ENCODE data around the gene CADPS2. TPM values are rescaled to one million over a fixed set of nuclear protein-coding genes. Genes with fewer than 3 reads are reported as not detected.

The CADPS2 gene
- total and polyA plus RNA-seq, 10 of the 15 experiments (the other 5 are each of a cell fraction or from before 2014, with no cell fraction given): 0.05 to 7.5 (median 0.25) TPM

DNA sequence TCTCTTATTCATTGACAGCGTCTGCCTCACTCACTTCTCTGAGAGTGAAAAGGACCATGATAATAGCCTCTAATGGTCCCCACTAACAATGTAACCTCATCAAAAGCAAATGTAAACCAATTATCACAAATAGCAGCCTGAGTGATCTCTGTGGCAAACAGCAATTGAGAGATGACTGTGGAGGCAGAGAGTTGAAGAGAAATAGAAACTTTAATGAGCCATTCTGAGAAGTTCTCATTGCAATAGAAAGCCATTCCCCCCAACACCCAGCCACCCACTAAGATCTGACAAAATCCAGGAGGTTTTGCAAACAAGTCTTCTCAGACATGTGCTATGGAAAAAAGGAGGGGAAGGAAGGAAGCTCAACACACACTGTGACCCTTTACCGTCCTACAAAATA is 139.3 kb downstream of the CADPS2 start:
- in situ Hi-C loops (cut with MboI) (no loop called here), intact Hi-C loops (cut with micrococcal nuclease; ENCODE audit: unreplicated experiment) (no loop called here)
- no peaks in the 10 kb centered on the region for H3K4me1 ChIP-seq (ENCODE audit: control insufficient read depth, insufficient read depth, low read length)
- no peak overlapping the region for H2AFZ ChIP-seq (ENCODE audit: control insufficient read depth, low read depth, low read length)
- BruUV-seq (replicated peaks): no TSS peak
- 38% methylated on average over 2 of the region's 2 CpGs for WGBS (ENCODE audit: insufficient coverage, insufficient replicate concordance, low lambda C conversion rate, missing lambda C conversion rate)
- H3K27me3 ChIP-seq (replicated peaks in 1 of 2; ENCODE audit: control insufficient read depth in 2 of 2, insufficient read depth in 2 of 2, low read length in 1 of 2): no peaks in the 10 kb centered on the region
- H3K4me2 ChIP-seq (ENCODE audit: control insufficient read depth, insufficient read depth): no peak overlapping the region
- peak; percentile 24 for DNase-seq (ENCODE audit: low read depth, low spot score)
- ChIA-PET RAD21 (ENCODE audit: unreplicated experiment) (interaction anchor here (0.9 to 2.1 kb wide), 7 partner anchors 10 to 221 kb away, joined by 3 to 7 read pairs (median 3); no protein-coding TSS in a partner anchor), CTCF (interaction anchor here (1.6 to 2.6 kb wide), 4 partner anchors 10 to 407 kb away, joined by 3 to 13 read pairs (median 7); no protein-coding TSS in a partner anchor), POLR2A (interaction anchor here (0.6 to 1.6 kb wide), 3 partner anchors 9 to 29 kb away, joined by 3 to 6 read pairs (median 4); no protein-coding TSS in a partner anchor), SMC1A (ENCODE audit: uncharacterized antibody, unreplicated experiment) (interaction anchor here (0.7 to 8.7 kb wide), 8 partner anchors 10 to 64 kb away, joined by 3 to 85 read pairs (median 5); no protein-coding TSS in a partner anchor)
- H3K4me3 ChIP-seq: no peak overlapping the region
- no peaks in the 10 kb centered on the region for H3K9me3 ChIP-seq (replicated peaks; ENCODE audit: control insufficient read depth, insufficient read depth, low read length)
- no peak for FAIRE-seq
- peak; percentile 93 for ATAC-seq
- H3K9ac ChIP-seq (ENCODE audit: control insufficient read depth, insufficient read depth, low read length): no peak overlapping the region
- H3K27ac ChIP-seq (ENCODE audit: control insufficient read depth, insufficient read depth): no peak overlapping the region
- H3K79me2 ChIP-seq (ENCODE audit: control insufficient read depth, insufficient read depth, low read length): no peaks in the 10 kb centered on the region
- no peaks in the 10 kb centered on the region for H4K20me1 ChIP-seq (ENCODE audit: control insufficient read depth, insufficient read depth)
- H3K36me3 ChIP-seq (ENCODE audit: control insufficient read depth in 2 of 2, insufficient read depth in 2 of 2, low read length in 1 of 2): no peaks in the 10 kb centered on the region
- TF ChIP-seq CBFB (IDR thresholded peaks at IDR 0.05; ENCODE audit: low read depth): no peak
- TF ChIP-seq PAX8 (IDR thresholded peaks at IDR 0.05): no peak
- TF ChIP-seq, protein P1, sequence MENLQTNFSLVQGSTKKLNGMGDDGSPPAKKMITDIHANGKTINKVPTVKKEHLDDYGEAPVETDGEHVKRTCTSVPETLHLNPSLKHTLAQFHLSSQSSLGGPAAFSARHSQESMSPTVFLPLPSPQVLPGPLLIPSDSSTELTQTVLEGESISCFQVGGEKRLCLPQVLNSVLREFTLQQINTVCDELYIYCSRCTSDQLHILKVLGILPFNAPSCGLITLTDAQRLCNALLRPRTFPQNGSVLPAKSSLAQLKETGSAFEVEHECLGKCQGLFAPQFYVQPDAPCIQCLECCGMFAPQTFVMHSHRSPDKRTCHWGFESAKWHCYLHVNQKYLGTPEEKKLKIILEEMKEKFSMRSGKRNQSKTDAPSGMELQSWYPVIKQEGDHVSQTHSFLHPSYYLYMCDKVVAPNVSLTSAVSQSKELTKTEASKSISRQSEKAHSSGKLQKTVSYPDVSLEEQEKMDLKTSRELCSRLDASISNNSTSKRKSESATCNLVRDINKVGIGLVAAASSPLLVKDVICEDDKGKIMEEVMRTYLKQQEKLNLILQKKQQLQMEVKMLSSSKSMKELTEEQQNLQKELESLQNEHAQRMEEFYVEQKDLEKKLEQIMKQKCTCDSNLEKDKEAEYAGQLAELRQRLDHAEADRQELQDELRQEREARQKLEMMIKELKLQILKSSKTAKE (IDR thresholded peaks at IDR 0.05; ENCODE audit: low read depth, poor library complexity, severe bottlenecking): peak; percentile 52
- TF ChIP-seq, protein P2, sequence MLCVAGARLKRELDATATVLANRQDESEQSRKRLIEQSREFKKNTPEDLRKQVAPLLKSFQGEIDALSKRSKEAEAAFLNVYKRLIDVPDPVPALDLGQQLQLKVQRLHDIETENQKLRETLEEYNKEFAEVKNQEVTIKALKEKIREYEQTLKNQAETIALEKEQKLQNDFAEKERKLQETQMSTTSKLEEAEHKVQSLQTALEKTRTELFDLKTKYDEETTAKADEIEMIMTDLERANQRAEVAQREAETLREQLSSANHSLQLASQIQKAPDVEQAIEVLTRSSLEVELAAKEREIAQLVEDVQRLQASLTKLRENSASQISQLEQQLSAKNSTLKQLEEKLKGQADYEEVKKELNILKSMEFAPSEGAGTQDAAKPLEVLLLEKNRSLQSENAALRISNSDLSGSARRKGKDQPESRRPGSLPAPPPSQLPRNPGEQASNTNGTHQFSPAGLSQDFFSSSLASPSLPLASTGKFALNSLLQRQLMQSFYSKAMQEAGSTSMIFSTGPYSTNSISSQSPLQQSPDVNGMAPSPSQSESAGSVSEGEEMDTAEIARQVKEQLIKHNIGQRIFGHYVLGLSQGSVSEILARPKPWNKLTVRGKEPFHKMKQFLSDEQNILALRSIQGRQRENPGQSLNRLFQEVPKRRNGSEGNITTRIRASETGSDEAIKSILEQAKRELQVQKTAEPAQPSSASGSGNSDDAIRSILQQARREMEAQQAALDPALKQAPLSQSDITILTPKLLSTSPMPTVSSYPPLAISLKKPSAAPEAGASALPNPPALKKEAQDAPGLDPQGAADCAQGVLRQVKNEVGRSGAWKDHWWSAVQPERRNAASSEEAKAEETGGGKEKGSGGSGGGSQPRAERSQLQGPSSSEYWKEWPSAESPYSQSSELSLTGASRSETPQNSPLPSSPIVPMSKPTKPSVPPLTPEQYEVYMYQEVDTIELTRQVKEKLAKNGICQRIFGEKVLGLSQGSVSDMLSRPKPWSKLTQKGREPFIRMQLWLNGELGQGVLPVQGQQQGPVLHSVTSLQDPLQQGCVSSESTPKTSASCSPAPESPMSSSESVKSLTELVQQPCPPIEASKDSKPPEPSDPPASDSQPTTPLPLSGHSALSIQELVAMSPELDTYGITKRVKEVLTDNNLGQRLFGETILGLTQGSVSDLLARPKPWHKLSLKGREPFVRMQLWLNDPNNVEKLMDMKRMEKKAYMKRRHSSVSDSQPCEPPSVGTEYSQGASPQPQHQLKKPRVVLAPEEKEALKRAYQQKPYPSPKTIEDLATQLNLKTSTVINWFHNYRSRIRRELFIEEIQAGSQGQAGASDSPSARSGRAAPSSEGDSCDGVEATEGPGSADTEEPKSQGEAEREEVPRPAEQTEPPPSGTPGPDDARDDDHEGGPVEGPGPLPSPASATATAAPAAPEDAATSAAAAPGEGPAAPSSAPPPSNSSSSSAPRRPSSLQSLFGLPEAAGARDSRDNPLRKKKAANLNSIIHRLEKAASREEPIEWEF (IDR thresholded peaks at IDR 0.05; ENCODE audit: insufficient replicate concordance, low read depth, low read length): peak; percentile 59
- peak; percentile 30; the same call in 1 of the 3 replicates for TF ChIP-seq POU2F2 (IDR thresholded peaks at IDR 0.05; ENCODE audit: borderline replicate concordance, low read depth, low read length)
- TF ChIP-seq EP300 (IDR thresholded peaks at IDR 0.05; ENCODE audit: borderline replicate concordance in 1 of 2, control insufficient read depth in 1 of 2, low read depth in 2 of 2, low read length in 2 of 2): peak in 1 of 2 experiments; percentile 23; a peak in 2 of 4 replicates
- TF ChIP-seq IKZF1 (conservative IDR thresholded peaks at IDR 0.05): peak; percentile 59
- no peak for TF ChIP-seq SP1 (IDR thresholded peaks at IDR 0.05; ENCODE audit: low read depth, low read length)
- TF ChIP-seq ZNF217 (IDR thresholded peaks at IDR 0.05): peak; percentile 71; the same call in 1 of the 2 replicates
- TF ChIP-seq PAX5 (IDR thresholded peaks at IDR 0.05; ENCODE audit: borderline replicate concordance, low read depth, low read length): 0 out of 2 replicates have a peak, but pooled peaks have one; percentile 8
- 0 out of 2 replicates have a peak, but pooled peaks have one; percentile 46 for TF ChIP-seq NBN (IDR thresholded peaks at IDR 0.05)
- no peak for TF ChIP-seq LARP7 (IDR thresholded peaks at IDR 0.05)
- TF ChIP-seq, protein P3, sequence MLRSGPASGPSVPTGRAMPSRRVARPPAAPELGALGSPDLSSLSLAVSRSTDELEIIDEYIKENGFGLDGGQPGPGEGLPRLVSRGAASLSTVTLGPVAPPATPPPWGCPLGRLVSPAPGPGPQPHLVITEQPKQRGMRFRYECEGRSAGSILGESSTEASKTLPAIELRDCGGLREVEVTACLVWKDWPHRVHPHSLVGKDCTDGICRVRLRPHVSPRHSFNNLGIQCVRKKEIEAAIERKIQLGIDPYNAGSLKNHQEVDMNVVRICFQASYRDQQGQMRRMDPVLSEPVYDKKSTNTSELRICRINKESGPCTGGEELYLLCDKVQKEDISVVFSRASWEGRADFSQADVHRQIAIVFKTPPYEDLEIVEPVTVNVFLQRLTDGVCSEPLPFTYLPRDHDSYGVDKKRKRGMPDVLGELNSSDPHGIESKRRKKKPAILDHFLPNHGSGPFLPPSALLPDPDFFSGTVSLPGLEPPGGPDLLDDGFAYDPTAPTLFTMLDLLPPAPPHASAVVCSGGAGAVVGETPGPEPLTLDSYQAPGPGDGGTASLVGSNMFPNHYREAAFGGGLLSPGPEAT (IDR thresholded peaks at IDR 0.05; ENCODE audit: low read depth): peak; percentile 36; the same call in 1 of the 2 replicates
- peak; percentile 32; the same call in 1 of the 2 replicates for TF ChIP-seq ZNF24 (IDR thresholded peaks at IDR 0.05)
- no peak for TF ChIP-seq HCFC1 (IDR thresholded peaks at IDR 0.05; ENCODE audit: low read length)
